ENCODE measurements around the gene TDRD3.

DNA sequence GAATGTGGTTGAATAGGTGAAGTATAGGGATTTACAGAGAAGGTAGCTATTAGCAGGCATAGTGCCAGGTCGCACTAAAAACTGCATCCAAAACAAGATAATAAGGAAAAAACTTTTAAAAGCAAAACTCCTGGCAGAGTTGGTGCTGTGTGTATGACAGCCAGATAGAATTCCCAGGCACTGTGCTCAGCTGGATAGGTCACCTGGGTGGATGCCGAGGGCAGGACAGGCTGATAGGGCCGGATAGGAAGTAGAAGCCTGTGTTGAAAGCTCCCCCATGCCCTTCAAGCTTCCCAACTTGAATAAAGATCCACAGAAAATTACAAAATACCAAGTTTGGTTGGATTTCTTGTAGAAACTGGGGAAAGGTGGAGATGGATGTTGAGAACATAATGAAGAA is 48.9 kb upstream of the TDRD3 start:
- TF ChIP-seq CTCF (IDR thresholded peaks at IDR 0.05; ENCODE audit: insufficient read depth, low read depth, low read length), result no peak
- no peak for TF ChIP-seq EZH2 (IDR thresholded peaks at IDR 0.05; ENCODE audit: insufficient read depth, low read length)
